GM18858 (cell line): ENCODE data around the gene NADSYN1.

Source experiments
- ATAC-seq: cut with Tn5 transposase; IDR thresholded peaks from one replicate; pipeline ENCODE4 v1.9.1; 2021; ENCODE audit not compliant: unreplicated experiment

The NADSYN1 gene

GRCh38 chr11:71544525-71545214, 91.7 kb downstream of the NADSYN1 start:
- no peak for ATAC-seq

DNA sequence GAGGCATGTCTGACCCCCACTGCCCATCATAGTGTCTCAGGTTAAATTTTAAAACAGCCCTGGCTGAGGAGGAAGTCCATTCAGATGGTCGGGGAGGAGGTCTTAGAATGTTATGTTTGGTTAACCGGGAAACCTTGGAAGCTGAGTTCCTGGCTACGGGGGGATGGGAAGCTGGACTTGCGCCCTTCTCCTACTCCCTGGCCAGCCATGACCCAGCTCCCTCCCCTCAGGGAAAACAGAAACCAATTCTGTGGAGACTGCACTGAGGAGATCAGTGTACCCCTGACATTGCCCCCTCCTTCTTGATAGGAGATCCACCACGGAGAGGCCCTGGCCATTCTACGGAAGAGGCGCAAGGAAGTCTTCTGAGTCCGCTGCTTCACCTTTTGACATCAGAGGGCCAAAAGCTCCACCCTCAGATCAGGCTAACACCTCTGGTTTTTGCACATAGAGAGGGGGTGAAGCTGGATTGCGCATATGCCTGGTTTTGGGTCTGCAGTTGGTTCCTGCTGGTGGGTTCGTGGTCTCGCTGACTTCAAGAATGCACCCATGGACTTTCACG, 92.5 kb downstream of the NADSYN1 start:
- ATAC-seq: no peak

- ATAC-seq: no peak
Observed at GRCh38 chr11:71548120-71548519, 95.1 kb downstream of the NADSYN1 start, which contains the start of gene KRTAP5-9. TSS of gene KRTAP5-9 (plus strand) at chr11:71548420. CDS start at chr11:71548658, 238 bp downstream.

DNA sequence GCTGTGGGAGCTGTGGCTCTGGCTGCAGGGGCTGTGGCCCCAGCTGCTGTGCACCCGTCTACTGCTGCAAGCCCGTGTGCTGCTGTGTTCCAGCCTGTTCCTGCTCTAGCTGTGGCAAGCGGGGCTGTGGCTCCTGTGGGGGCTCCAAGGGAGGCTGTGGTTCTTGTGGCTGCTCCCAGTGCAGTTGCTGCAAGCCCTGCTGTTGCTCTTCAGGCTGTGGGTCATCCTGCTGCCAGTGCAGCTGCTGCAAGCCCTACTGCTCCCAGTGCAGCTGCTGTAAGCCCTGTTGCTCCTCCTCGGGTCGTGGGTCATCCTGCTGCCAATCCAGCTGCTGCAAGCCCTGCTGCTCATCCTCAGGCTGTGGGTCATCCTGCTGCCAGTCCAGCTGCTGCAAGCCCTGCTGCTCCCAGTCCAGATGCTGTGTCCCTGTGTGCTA, 95.7 kb downstream of the NADSYN1 start:
- ATAC-seq: no peak
